Right atrium auricular region (tissue), 2 donors: ENCODE results near the gene ANTXR2. TPM values are rescaled to one million over a fixed set of nuclear protein-coding genes. Genes with fewer than 3 reads are reported as not detected.

ENCODE experiments used
- DNase-seq: peaks from one replicate; pipeline ENCODE4 v3.0.0-alpha.2; 2019; ENCODE audit warnings: low spot score
- H3K27ac ChIP-seq, 2 donors: fragments of 200-600 bp; sonication (generic); 1 replicate in 1 of 2; 2 replicates in 1 of 2; pipeline ENCODE4 v1.5.1; 2016 to 2019
- H3K27me3 ChIP-seq, 2 donors: fragments of 200-600 bp; sonication (generic); one replicate each; pipeline versions ENCODE4 v1.5.1 to v1.6.0; 2017 to 2019
- H3K36me3 ChIP-seq: fragments of 200-600 bp; sonication (generic); one replicate; pipeline ENCODE4 v1.5.1; 2016
- H3K4me1 ChIP-seq, 2 donors: fragments of 200-600 bp; sonication (generic); one replicate each; pipeline versions ENCODE4 v1.5.1 to v1.6.0; 2017 to 2019
- H3K4me3 ChIP-seq, 2 donors: fragments of 200-600 bp; sonication (generic); 1 replicate in 1 of 2; 2 replicates in 1 of 2; pipeline ENCODE4 v1.5.1; 2017 to 2019; ENCODE audit warnings: mild to moderate bottlenecking in 1 of 2, moderate library complexity in 1 of 2
- H3K9me3 ChIP-seq, 2 donors: fragments of 200-600 bp; sonication (generic); one replicate each; pipeline ENCODE4 v1.5.1; 2019
- CTCF ChIP-seq, 2 donors: fragments of 200-600 bp; sonication (generic); IDR thresholded peaks; one replicate each; pipeline ENCODE4 v1.5.1; 2019; ENCODE audit warnings: antibody characterized with exemption in 2 of 2
- total RNA-seq, 2 donors: library from RNA; depleted of rRNA; stranded (reverse); fragments of >200 nt; gene quantifications; one replicate each; pipeline ENCODE4 v1.1.0, GENCODE V29; 2016

Gene ANTXR2
- total RNA-seq, 2 donors from 2014 or later, result 24.5 to 32.8 TPM

- no peaks in the 10 kb centered on the region for H3K36me3 ChIP-seq
- DNase-seq, result no peak
- H3K4me1 ChIP-seq, result peaks cover 0 to 21% of the 10 kb centered on the region in 2 donors
- no peaks in the 10 kb centered on the region for H3K9me3 ChIP-seq
- H3K27ac ChIP-seq, result no peak overlapping the region
- H3K27me3 ChIP-seq, result no peaks in the 10 kb centered on the region
- H3K4me3 ChIP-seq, result no peak overlapping the region
- no peak for TF ChIP-seq CTCF (IDR thresholded peaks at IDR 0.05)
Measured at GRCh38 chr4:80096175-80096850, 23.3 kb upstream of the ANTXR2 start.

GRCh38 chr4:80094191-80094590 lies 21.2 kb upstream of the ANTXR2 start:
- no peaks in the 10 kb centered on the region for H3K36me3 ChIP-seq
- no peak overlapping the region for H3K27ac ChIP-seq
- no peak for DNase-seq
- H3K4me3 ChIP-seq, result no peak overlapping the region
- no peak for TF ChIP-seq CTCF (IDR thresholded peaks at IDR 0.05)
- H3K27me3 ChIP-seq, result no peaks in the 10 kb centered on the region
- H3K4me1 ChIP-seq, result peaks cover 0 to 21% of the 10 kb centered on the region in 2 donors
- H3K9me3 ChIP-seq, result no peaks in the 10 kb centered on the region

- TF ChIP-seq CTCF (IDR thresholded peaks at IDR 0.05), result no peak
- H3K36me3 ChIP-seq, result no peaks in the 10 kb centered on the region
- no peak overlapping the region for H3K4me3 ChIP-seq
- H3K27me3 ChIP-seq, result no peaks in the 10 kb centered on the region
- H3K9me3 ChIP-seq, result no peaks in the 10 kb centered on the region
- no peak for DNase-seq
- peaks cover 0 to 21% of the 10 kb centered on the region in 2 donors for H3K4me1 ChIP-seq
- no peak overlapping the region for H3K27ac ChIP-seq
Measured at GRCh38 chr4:80093563-80093962, 20.5 kb upstream of the ANTXR2 start.

GRCh38 chr4:80092847-80093246 lies 19.8 kb upstream of the ANTXR2 start:
- no peak for TF ChIP-seq CTCF (IDR thresholded peaks at IDR 0.05)
- Histone ChIP-seq H3K4me3 (no peak overlapping the region), H3K4me1 (peaks cover 0 to 16% of the 10 kb centered on the region in 2 donors), H3K27ac (no peak overlapping the region), H3K9me3 (no peaks in the 10 kb centered on the region), H3K27me3 (no peaks in the 10 kb centered on the region), H3K36me3 (no peaks in the 10 kb centered on the region)
- DNase-seq, result no peak

- Histone ChIP-seq H3K4me1 (peaks cover 0 to 9% of the 10 kb centered on the region in 2 donors), H3K9me3 (no peaks in the 10 kb centered on the region), H3K27ac (no peak overlapping the region), H3K36me3 (no peaks in the 10 kb centered on the region), H3K27me3 (no peaks in the 10 kb centered on the region), H3K4me3 (no peak overlapping the region)
- TF ChIP-seq CTCF (IDR thresholded peaks at IDR 0.05), result no peak
- DNase-seq, result no peak
Measured at GRCh38 chr4:80092088-80092487, 19.1 kb upstream of the ANTXR2 start.

- Histone ChIP-seq H3K9me3 (no peaks in the 10 kb centered on the region), H3K4me1 (peaks cover 0 to 7% of the 10 kb centered on the region in 2 donors), H3K27ac (no peak overlapping the region), H3K36me3 (no peaks in the 10 kb centered on the region), H3K27me3 (no peaks in the 10 kb centered on the region), H3K4me3 (no peak overlapping the region)
- DNase-seq, result no peak
- TF ChIP-seq CTCF (IDR thresholded peaks at IDR 0.05), result no peak
Measured at GRCh38 chr4:80091688-80092087, 18.7 kb upstream of the ANTXR2 start.
